ENCODE data around the gene C8G.
A peak's percentile ranks its signal among the peaks of the same experiment; 100 is the strongest.

Gene C8G

GRCh38 chr9:136988872-136989271, 43.8 kb downstream of the C8G start:
- no peak for DNase-seq

GRCh38 chr9:136990242-136990911, 45.3 kb downstream of the C8G start:
- DNase-seq = no peak

- DNase-seq = peak; percentile 31
Measured at GRCh38 chr9:136991993-136992818, 47.2 kb downstream of the C8G start, which contains the start of gene PAXX. Gene PAXX, plus strand, starts transcription at chr9:136992422. Its CDS starts 22 bp downstream, at chr9:136992444.

GRCh38 chr9:136992819-136993369, 47.9 kb downstream of the C8G start:
- no peak for DNase-seq

- DNase-seq = no peak
Measured at GRCh38 chr9:136994180-136994887, 49.3 kb downstream of the C8G start.

- no peak for DNase-seq
Measured at GRCh38 chr9:136994888-136995230, 49.8 kb downstream of the C8G start.

- DNase-seq = no peak
Measured at GRCh38 chr9:136995362-136995761, 50.3 kb downstream of the C8G start.

GRCh38 chr9:136995772-136996311, 50.8 kb downstream of the C8G start:
- peak; percentile 58 for DNase-seq
